Fibroblast of skin of scalp (primary cell): Measurements from ENCODE around the gene FGR.
A peak's percentile ranks its signal among the peaks of the same experiment; 100 is the strongest.

ENCODE experiments used
- DNase-seq: peaks from one replicate; pipeline ENCODE4 v3.0.0-alpha.2; 2013

The FGR gene

DNA sequence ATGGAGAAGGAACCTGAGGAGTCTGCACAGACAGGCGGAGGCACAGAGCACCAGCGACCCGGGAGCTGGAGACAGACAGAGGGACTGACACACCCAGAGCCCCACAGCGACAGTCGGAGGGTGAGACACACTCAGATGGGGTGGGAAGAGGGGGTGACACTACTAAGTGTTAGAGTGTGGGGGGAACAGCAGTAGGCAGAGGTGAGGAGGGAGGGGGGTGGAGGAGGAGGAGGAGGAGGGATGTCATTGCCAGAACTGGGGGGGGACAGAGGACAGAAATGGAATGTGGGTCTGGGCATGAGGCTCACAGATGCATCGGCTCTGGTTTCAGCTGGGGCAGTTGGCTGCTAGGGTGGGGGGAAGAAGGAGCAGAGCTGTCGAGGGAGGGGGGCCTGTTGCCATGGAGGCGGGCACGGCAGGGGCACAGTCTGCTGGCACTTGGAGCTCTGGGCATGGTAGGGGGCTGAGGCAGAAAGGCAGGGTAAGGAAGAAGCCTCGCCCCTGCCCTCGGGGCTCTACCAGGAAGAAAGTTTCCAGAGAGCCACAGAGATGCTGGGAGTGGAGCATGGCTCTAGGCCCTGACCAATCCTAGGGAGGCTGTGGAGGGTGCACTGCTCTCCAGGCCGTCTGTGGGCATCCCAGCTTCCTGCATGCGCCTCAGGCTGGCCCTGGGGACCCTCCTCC, 68.4 kb downstream of the FGR start:
- DNase-seq: peak; percentile 31

DNA sequence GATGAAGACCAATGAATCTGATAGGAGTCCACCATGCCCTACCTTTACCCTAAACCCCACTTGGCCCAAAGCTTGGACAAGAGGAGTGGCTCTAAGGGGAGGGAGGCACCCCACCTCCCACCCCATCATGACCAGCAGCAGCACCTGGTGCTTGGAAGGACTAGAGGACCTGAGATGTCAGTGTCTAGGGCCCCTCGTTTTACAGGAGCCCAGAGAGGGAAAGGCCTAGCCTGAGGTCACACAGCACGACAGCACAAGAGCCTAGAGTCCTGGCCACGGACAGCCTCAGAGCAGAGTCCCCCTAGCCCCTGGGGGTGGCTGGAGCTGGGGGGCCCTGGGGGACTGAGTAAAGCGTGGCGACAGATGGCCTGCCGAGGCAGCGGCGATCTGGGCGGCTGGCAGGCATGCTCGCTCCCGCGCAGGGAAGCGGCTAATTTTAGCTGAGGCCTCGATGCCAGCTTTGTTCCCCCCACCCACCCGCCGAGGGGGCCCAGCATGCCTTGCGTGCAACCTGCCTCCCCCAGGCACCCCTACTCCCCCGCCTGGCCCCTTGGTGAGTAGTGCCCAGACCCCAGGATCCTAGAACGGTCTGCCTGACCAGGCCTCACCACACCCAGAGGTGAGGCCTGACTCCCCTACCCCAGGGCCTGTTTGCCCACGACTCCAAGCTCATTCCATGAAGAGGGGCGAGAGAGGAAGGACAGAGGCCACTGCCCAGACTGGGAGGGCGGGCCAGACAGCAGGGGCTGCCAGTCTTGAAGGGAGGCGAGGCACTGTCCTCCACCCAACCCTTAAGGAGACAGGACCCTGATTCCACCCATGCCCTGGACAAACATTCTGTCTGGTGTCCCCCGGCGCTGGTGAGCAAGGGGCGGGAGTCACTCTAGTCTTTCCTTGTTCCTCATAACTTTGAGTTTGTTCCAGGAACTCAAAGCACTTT, 70.0 kb downstream of the FGR start:
- no peak for DNase-seq

DNA sequence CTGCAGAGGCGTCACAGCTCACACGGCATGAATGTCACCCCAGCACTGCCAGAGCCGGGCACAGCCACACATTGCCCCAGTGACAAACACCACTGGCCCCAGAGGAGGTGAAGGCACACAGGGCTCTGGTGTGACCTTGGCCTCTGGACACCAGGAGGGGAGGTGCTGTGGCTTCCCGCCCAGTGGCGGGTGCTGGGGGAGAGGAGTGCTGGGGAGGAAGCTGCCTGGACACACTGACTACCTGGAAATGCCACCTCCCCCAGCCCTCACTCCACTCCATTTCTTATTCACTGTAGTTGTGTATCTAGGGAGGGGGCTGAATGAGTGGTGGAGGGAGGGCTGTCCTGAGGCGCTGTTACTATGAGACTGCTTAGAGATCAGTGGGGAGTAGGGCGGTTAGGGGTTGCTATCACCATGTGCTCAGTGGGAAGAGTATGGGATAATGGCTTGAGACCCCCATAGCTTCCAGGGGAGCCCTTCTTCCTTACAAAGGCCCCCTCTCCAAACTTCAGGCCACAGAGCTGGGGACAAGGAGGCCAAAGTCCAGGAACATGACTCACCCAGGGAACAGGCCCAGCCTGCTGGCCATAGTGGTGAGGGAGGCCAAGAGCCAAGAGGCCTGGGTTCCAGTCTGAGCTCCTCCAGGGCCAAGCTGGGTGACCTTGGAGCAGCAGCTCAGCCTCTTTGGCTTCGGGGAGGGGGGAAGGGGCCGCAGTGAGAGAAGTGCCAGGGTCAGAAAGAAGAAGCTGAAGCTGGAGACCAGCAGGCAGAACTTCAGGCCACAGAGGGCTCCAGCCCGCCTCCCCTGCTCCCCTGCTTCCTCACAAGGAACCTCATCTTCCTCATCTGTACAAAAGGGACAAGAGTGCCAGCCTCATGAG, 71.2 kb downstream of the FGR start:
- DNase-seq: no peak

DNA sequence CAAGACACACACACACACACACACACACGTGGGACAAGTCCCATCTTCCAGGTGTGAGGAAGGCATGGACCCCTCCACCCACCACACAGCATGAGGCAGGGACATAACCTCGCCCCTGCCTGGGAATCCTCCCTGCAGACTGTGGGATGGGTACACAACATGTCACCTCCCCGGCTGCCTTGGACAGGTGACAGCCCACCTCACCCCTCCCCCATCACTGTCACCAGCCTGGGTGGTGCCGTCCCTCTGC, 71.7 kb downstream of the FGR start:
- DNase-seq: no peak

DNA sequence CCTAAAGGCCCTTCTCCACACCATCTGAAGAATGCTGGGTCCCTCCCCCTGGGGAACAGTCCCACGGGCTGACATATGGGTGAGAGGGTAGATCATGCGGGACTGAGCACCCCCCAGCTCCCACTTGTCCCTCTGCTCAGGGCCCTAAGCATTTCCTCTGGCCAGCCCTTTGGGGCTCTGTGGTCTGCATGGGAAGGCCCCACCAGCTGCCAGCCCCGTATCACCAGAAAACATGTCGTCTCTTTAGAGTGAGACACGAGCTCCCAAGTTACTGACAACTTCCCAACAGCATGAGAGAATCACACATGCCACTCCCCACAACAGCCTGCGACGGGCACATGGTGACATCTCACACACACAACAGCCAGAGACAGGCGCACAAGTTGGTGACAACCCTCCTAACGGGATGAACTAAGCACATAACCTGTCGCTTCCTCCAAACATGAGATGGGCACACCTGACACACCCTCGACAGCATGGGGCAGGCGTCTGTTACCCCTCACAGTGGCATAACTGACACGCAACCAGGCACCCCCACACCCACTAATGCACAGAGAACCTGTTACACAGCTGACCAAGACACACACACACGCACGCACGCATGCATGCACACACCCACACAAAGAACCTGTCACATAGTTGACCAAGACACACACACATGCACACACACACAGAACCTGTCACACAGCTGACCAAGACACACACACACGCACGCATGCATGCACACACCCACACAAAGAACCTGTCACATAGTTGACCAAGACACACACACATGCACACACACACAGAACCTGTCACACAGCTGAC, 72.2 kb downstream of the FGR start:
- no peak for DNase-seq
